GM21717 (cell line): Measurements from ENCODE around the gene NCBP1.
A peak's percentile ranks its signal among the peaks of the same experiment; 100 is the strongest.
"Not testable (repeated sequence)": the region's sequence is repeated elsewhere in the genome, so short reads cannot be mapped to it uniquely, and the experiment has no call there.

Experiments
- ATAC-seq: cut with Tn5 transposase; IDR thresholded peaks from one replicate; pipeline ENCODE4 v1.9.1; 2021; ENCODE audit warnings: mild to moderate bottlenecking, moderate library complexity; ENCODE audit not compliant: unreplicated experiment

Gene NCBP1

DNA sequence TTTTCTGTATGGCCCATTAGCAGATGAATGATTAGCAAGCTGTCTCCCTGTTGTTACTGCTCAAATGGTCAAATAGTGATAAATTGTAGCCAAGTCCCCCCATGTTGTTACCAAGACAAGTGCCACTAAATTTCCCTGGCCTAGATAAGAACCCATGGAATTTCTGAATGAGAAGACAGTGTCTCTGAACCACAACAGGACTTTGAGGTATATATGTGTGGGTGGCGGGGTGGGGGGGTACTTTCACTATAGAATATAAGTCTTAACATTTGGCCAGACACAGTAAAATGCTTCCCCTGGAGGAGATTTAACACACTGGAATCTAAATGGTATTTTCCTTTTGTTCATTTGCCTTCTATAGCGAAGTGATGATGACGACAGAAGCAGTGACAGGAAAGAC lies 34.9 kb downstream of the NCBP1 start:
- ATAC-seq = no peak

DNA sequence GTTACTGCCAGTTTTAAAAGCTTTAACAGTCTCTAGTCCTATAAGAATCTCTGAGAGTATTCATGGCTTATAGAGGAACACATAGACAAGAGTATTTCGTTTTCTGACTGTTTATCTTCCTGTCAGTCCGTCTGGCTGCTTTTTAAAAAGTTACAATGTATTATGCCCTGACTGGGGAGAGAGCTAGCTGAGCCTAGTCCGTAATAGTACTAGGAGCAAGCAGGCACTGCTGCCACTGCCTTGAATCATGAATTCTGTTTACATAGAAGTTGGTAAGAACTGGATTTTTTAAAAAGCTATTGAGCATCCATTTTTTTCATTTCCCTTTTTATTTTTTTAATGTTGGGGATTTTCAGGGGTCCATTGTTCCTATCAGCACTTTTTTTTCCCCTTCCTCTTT lies 37.0 kb downstream of the NCBP1 start:
- ATAC-seq = no peak

DNA sequence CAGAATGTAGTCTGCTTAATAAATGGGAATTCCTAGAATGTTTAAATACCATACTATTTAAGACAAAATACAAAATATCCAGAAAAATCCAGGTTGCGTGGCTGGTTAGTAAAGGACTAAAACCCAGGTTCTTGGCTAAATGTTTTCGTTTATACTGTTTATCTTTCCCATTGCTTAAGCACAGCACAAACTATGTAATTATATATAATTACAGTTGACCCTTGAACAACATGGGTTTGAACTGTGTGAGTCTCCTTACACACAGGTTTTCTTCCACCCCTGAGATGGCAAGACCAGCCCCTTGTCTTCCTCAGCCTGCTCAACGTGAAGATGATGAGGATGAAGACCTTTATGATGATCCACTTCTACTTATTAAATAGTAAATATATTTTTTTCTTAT lies 38.8 kb downstream of the NCBP1 start:
- no peak for ATAC-seq

DNA sequence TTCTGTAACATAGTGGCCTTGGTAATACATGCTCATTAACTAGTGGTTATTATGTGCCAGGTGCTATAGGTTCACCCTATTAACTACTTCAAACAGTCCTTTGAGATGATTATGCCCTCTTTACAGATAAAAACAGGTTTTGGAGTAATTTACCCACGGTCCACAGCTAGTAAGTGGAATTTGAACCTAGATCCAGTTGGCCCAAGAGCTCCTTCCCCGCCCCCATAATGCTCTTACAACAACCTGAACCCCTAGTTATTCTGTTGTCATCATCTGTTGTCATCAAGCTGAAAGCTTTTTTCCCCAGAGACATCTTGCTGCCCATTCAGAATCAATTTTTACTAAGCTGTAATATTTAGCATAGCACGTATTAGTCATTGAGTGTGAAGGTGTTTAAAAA lies 40.3 kb downstream of the NCBP1 start:
- ATAC-seq = no peak

DNA sequence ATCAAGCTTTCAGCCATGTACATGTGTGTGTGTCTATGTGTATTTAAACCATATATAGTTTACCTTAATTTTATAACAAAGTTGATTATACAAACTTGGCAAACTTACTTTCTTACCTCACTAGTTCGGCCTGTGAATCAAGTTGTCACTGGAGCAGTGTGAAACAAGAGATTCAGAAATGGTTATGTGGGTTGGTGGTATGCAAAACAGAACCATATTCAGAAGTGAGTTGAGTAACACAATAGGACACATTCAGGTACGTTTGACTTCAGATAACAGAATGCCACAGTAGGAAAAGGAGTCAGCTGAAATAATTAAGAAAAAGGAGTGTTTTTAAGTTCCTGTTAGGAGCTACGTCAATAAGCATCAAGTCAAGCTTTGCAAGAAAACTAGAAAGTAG lies 42.0 kb downstream of the NCBP1 start:
- ATAC-seq = no peak

DNA sequence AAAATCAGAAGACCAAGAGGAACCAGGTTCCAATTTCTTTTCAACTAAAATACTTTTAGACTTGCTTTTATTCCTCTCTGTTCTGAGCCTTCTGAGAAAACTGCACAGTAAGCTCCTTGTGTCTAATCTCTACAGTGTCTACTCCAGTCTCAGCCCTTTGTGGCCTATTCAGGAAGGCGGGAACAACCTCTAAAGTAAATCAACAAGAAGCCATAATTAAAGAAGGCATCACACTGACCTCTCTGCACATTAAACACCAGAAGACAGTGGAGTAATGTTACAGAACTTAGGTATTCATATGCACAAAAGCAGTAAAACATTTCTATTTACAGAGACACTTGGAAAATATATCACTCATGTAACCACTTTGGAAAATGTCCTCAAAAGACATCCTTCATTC lies 48.6 kb downstream of the NCBP1 start:
- no peak for ATAC-seq

DNA sequence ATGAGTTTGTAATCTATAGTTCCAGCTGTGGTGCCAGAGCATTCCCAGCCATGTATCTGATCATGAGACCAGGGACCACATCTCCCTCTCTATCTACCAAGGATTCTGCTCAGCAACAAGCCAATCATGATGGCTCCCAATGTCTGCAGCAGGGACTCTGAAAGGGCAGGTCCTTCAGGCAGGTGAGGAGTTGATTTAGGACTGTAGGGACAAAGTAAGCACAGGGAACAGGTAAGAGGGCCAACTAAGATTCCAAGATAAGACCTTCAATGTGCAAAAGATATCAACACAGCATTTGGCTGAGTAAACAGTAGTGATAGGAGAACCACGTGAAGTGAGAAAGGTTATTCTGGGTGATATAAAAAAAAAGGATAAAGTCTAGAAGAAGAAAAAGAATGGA lies 55.0 kb downstream of the NCBP1 start:
- no peak for ATAC-seq

DNA sequence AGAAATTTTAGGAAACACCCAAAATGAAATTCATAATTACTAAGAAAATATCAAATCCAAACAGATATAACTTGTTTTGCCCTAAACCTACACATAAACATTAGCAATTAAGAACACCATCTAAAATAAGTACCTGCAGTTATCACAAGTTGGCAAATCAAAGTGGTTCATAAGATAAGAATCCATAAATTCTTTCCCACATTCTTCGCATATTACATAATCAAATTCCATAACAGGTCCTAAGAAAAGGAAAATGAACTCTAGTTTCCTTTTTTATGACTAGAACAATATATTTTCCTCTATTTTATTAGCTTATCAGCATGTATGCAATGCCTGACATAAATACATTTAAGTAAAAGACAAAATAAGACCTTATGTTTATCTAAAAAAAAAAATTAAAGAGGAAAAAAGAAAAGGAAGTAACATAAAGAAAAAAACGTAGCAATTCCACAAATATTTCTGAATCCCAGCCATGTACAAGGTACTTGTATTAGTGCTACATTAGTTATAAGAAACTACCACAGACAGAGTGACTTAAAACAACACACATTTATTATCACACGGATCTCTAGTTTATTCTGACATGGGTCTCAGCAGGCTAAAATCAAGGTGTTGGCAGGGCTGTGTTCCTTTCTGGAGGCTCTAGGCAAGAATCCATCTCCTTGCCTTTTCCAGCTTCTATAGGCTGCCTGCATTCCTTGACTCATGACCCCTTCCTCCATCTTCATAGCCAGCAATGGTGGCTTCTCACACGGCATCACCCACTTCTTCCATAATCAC lies 56.0 kb downstream of the NCBP1 start:
- no peak for ATAC-seq

DNA sequence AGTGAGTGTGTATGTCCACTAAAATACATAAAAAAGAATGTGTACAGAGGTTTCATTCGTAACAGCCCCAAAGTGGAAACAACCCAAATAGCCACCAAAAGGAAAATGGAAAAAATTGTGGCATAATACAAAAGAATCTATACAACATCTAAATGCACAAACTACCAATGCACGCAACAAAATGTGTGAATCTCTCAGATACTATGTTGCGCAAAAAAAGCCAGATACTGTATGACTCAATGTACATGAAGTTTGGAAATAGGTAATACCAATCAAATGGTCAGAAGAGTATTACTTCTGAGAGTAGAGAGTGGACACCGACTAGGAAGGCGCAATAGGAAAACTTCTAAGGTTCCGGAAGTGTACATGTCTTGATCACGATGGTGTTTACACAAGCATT lies 61.1 kb downstream of the NCBP1 start:
- no peak for ATAC-seq

DNA sequence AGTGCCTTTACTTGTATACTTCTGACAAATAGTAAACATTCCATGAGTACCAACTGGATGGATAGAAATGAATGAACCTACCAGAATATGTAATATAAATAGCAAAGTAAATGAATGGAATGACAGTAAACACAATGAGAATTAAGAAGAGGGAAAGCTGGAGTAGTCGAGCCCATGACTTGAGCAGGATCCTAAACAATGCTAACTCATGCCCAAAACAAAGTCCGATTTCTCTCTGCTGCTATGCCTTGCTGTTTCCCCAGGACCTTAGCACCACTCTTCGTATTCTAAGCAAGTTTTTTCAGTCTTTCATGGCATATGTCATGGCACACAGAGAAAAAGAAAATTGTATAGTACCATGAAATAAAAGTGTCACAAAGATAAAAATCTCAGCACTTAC lies 61.8 kb downstream of the NCBP1 start:
- no peak for ATAC-seq

DNA sequence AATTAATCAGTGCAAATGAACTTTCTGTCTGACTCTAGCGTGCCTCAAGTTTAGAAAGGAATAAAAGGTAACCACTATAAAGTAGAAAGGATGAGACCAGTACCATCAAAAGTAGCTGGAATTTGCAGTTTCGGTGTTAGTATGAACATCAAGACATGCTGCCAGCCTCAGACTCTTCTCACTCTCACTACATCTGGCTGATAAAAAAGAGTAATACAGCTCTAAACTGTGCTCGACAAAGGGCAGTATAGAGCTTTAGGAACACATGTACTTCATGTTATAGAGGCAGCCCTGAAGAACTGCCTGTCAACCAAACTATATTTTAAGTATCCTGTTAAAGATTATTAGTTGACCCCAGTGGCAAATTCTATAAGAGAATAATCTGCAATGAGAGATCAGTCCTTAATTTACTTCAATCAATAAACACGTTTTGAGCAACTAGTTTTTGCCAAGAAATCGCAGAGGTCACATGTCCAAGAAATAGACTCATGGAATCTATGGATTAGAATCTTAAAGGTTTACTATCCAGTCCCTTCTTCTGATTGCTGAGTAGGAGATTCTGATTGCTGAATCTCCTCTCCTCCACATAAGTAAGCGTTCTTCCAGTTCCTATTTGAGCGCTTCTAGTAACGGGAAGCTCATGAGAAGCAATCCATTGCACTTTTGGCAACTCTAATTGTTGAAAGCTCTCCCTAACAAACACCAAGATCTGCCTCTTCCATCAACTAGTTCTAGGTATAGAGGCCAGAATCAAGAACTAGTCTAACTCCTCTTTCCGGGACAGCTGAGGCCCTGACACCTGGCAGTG lies 62.6 kb downstream of the NCBP1 start:
- ATAC-seq = no peak

DNA sequence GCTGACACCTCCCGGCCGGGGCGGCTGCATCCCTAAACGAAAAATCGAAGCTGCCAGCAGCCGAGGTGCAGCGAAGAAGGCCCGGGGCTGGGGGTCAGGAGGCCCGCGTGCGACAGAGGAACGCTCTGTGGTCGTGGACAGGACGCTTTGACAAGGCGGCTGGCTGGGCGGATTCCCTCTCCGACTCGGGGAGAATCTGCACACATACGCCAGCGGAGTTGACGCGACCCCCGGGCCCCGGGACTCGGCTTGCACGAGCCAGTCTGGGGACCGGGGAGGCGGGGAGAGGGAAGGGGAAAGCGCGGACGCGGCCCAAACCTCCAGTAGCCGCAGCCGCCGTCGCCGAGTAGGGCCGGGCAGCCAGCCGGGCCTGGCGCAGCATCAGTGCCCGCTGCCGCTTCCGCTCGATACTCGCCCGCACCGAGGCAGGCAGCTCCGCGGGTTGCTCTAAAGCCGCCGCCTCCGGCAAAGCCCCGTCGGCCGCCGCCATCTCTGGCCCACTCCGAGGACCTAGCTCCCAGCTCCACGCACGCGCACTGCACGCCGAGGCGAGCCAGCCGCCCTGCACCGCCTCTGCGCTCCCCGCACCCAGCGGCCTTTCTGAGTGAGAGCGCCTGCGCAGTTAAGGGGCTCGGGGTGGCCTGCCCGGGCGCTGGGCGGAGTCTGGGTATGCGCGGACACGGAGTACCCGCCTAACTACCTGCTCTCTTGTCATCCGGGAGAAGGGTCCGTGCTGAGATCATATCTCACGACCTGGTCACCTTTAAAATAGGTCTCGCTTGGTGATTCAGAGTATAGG lies 63.4 kb downstream of the NCBP1 start, which contains the start of gene XPA:
Gene XPA, minus strand, starts transcription at position 538 of the 799 bp plus-strand sequence. Its CDS starts 48 bp downstream, at position 490.
- ATAC-seq = peak; percentile 94

DNA sequence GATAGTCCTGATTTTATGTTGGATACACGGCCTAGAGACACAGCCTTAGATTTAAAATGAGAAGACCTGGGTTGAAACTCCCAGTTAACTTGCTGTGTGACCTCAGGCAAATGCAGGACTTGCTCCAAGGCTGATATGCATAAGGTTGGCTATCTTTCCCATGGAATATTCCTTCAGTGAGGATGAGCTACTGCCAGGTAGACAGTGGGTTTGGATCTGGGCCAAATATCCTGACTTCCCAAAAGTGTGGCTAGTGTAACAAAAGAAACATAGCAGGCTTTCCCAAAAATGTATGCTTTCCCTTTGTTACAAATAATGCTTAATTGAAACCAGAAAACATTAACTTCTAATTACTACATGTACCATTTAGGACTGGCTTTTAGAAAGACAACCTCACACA lies 64.2 kb downstream of the NCBP1 start:
- ATAC-seq = no peak

DNA sequence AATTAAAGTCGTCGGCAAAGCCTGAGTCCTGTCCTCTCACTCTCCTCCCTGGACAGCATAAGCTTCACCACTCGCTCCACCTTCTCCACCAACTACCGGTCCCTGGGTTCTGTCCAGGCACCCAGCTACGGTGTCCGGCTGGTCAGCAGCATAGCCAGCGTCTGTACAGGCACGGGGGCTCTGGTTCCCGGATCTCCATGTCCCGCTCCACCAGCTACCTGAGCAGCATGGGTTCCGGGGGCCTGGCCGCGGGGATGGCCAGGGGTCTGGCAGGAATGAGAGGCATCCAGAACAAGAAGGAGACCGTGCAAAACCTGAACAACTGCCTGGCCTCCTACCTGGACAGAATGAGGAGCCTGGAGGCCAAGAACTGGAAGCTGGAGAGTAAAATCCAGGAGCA lies 65.2 kb downstream of the NCBP1 start:
- no peak for ATAC-seq

DNA sequence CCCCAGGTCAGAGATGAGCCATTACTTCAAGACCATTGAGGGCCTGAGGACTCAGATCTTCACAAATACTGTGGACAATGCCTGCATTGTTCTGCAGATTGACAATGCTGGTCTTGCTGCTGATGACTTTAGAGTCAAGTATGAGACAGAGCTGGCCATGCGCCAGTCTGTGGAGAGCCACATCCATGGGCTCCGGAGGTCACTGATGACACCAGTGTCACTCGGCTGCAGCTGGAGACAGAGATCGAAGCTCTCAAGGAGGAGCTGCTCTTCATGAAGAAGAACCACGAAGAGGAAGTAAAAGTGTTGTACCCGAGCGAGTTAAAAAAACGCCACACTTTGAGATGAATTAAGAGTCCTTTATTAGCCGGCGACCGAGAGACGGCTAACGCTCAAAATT lies 65.7 kb downstream of the NCBP1 start:
- not testable (repeated sequence) for ATAC-seq

DNA sequence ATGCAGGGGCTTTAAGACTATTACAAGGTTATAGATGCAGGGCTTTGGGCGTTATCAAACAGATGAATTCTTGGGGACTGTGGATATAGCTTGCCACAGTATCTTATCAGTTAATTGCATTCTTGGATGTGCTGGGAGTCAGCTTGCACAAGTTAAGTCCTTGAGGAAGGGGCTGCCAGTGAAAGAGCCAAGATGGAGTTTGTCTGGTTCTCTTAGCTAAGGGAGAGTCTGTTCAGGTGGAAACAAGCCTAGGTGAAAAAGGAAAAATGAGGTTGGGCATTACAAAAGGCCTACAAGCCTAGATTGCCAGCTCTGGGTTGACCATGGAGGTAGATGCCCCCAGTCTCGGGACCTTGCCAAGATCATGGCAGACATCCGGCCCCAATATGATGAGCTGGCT lies 66.2 kb downstream of the NCBP1 start:
- ATAC-seq = not testable (repeated sequence)

DNA sequence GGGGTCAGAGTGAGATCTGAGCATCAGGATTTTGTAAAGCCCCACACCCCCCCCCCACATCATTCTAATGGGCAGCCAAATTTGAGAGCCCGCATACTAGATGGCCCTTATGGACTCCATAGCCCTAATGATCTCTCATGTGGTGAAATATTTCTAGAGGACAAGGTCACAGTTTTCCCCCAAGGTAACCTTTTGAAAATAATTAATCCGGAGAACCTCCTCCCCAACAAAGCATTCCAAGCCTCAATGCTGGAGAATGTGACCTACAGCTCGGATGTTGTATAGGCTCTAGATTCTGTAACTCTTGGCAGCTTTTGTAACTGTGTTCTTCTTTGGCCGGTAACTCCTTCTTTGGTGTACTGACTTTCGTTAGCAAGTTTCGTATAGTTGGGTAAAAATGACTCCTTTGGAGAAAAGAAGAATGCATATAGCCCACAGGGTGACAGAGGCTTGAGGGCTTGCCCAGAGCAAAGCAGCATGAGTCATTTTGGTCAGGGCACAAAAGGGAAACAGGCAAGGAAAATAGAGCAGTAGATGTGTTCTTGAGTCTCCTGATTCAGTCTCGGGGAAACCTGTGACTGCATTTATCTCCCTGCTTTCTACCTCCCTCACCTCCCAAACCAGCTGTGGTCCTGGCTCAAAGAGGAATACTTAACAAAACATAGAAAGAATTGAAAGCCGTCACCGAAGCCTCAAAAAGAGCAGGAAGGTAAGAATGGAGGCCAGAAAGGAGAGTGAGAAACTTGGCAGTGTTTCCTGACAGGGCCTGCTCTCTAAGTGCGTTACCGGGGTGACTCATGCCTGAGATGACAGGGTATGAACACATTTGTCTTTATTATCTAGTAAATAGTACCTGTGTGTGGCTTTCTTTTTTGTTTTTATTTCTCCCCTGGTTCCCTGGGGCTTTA lies 70.1 kb downstream of the NCBP1 start:
- ATAC-seq = no peak

DNA sequence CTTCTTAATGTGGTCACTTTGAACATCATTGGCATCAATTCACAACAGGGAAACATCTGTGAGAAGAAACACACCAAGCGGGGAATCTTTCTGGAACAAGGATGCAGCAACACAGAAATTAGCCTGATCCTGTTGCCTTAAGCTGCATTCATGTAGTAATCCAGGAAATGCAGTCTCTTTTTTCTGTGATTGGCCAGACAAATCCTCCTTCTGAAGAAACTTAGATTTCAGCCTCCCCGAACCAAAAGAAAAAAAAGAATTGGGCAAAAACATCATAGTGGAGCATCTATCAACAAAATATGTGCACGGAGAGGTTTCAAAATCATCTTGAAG lies 70.7 kb downstream of the NCBP1 start:
- ATAC-seq = no peak

DNA sequence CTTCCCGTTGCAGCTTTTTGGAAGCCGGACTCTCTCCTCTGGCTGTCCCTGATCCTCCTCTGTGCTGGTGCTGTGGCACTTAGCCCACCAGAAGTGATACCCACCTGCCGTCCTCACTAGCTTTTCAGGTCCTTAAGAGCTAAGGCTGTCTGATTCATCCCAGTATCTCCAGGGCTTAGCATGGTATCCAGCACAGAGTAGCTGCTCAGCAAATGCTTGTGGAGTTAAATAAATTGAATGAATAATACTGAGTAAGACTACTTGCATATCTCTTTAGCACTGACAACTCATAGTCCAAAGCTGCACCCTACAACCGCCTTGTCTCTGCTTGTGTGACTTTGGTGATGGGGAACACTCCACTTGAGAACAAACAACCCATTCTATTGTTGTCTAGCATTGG lies 71.2 kb downstream of the NCBP1 start:
- no peak for ATAC-seq

DNA sequence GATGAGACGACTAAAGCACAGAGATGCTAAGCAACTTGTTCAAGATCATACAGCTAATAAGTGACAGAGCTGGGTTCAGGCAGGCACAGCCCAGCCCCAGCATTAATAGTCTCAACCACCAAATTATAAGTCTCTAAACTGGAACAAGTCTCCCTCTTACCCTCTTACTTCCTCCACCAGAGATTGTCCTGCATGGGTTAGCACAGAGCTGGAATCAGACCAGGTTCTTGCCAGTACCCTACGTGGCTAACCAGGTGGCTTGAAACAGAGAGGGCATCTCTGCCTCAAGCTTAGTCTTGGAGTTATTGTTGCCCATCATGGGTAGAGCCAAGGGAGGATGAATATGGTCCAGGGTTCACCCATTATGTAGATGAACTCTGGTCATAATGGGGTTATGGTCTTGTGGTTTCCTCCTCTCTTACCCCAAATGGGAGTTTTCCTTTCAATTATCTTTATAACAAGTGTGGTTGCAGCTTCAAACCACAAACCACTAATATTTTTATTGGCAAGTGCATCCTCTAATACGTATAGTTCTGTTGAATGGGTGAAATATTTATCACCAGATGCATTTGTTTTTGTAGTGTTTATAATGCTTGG lies 71.8 kb downstream of the NCBP1 start:
- ATAC-seq = no peak
